Gastroesophageal sphincter (tissue), 3 donors: ENCODE results near the gene CHAMP1.

ENCODE experiments used
- CTCF ChIP-seq, 4 experiments: fragments of 200-600 bp in 2 of 4; fragments of 450-650 bp in 2 of 4; sonication (generic) in 1 of 4; IDR thresholded peaks; one replicate each; pipeline ENCODE4 v1.5.1; 2017 to 2019; ENCODE audit warnings: antibody characterized with exemption in 4 of 4, mild to moderate bottlenecking in 2 of 4, moderate library complexity in 2 of 4
- EP300 ChIP-seq: sonication (generic); formaldehyde crosslinking; IDR thresholded peaks from one replicate; pipeline ENCODE4 v1.6.1; 2017; ENCODE audit warnings: antibody characterized with exemption, mild to moderate bottlenecking
- POLR2AphosphoS5 ChIP-seq: sonication (generic); formaldehyde crosslinking; IDR thresholded peaks from one replicate; pipeline ENCODE4 v1.6.1; 2017; ENCODE audit warnings: antibody characterized with exemption

GRCh38 chr13:114264886-114265611 is 49.3 kb upstream of the CHAMP1 start:
- TF ChIP-seq CTCF (IDR thresholded peaks at IDR 0.05) = no peak
- no peak for TF ChIP-seq POLR2AphosphoS5
- no peak for TF ChIP-seq EP300
